HFF-Myc (cell line): Measurements from ENCODE around the gene NF1.
A peak's percentile ranks its signal among the peaks of the same experiment; 100 is the strongest.

ENCODE experiments used
- DNase-seq: peaks from one replicate; pipeline ENCODE4 v3.0.0-alpha.2; 2011; ENCODE audit warnings: low read depth; ENCODE audit errors: extremely low read depth
- H3K4me3 ChIP-seq: replicated peaks from 2 replicates; pipeline ENCODE4 v1.5.1; 2011; ENCODE audit warnings: low read depth, mild to moderate bottlenecking, control low read depth, low read length
- TF ChIP-seq, protein P1 (sequence below): IDR thresholded peaks from 2 replicates; pipeline ENCODE4 v1.5.1; 2012; ENCODE audit warnings: mild to moderate bottlenecking, low read depth, low read length, control low read depth; ENCODE audit errors: missing control alignments

Gene NF1

DNA sequence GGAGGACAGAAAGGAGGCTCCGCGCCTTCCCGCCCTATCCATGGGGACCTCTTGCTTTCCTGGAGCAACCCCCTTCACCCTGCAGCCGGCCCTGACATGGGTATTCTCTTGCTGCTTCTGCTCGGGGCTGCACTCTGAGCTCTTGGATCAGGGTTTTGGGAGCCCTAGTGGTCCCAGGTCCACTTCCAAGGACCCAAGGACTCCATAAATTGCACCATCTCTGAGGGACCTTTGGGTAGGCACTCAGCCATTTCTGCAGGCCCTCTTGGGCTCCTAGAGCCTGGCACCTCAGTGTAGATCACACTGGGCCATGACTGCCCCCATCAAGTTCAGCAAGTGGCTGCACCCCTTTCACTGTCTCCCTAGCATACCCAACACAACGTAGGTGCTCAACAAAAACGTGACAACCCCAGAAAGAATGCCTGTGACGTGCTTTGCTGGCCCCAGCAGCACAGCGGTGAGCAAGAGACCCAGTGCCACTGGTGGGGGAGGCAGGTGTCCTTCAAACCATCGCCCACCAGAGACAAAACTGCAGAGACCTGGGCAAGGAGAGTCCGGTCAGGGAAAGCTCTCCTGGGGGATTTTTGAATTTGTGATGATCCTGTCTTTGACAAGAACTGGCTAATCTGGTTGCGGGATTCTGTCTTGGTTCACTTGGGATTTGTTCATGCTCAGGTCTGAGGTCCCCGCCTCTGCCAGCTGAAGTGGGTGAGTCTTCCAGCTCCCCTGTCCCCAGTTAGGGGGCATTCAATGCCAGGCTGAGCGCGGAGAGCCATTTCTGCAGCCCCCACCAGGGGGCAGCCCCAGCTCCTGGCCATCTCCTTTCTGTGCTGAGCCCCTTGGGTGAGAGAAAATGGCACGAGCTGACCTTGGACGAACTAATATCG, 294.2 kb downstream of the NF1 start:
- TF ChIP-seq, protein P1, sequence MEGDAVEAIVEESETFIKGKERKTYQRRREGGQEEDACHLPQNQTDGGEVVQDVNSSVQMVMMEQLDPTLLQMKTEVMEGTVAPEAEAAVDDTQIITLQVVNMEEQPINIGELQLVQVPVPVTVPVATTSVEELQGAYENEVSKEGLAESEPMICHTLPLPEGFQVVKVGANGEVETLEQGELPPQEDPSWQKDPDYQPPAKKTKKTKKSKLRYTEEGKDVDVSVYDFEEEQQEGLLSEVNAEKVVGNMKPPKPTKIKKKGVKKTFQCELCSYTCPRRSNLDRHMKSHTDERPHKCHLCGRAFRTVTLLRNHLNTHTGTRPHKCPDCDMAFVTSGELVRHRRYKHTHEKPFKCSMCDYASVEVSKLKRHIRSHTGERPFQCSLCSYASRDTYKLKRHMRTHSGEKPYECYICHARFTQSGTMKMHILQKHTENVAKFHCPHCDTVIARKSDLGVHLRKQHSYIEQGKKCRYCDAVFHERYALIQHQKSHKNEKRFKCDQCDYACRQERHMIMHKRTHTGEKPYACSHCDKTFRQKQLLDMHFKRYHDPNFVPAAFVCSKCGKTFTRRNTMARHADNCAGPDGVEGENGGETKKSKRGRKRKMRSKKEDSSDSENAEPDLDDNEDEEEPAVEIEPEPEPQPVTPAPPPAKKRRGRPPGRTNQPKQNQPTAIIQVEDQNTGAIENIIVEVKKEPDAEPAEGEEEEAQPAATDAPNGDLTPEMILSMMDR, result peak; percentile 81
- no peak for DNase-seq
- H3K4me3 ChIP-seq, result no peak overlapping the region

DNA sequence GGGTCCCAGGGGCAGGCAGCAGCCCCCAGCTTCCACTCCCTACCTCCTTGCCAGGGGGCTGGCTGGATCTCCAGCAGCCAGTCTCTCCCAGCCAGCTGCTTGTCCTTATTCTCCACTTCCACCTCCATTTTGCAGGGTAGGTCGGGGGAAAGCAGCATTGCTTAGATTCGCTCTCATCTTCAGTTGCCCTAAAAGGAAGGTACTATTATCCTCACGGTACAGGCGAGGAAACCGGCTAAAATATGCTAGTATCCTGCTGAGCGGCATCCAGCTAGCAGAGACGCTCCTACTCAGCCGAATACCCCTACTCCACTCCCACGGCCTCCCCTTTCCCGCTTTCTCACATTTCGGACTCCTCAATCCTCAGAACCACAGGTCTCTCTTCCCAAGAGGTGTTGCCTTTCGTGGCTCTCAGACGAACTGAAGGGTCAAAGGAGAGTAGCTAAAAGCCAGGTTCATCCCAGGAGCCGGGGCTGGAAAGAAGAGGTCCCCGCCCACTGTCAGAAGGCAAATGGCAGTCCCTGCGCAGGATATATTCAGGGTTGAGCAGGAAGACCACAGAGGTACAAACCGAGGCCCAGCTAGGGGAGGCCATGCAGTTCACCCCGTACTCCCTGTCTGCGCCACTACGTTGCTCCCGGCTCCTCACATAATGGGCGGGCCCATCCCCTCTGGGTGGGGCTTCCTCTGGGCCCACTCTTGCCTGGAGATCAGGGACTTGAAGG, 295.0 kb downstream of the NF1 start:
- no peak for DNase-seq
- TF ChIP-seq, protein P1, result no peak
- H3K4me3 ChIP-seq, result no peak overlapping the region

GRCh38 chr17:31390426-31390747, 295.6 kb downstream of the NF1 start:
- no peak overlapping the region for H3K4me3 ChIP-seq
- DNase-seq, result no peak
- TF ChIP-seq, protein P1, result no peak

- H3K4me3 ChIP-seq, result peak overlapping the region; percentile 26
- no peak for DNase-seq
- TF ChIP-seq, protein P1, result no peak
These were observed 296.1 kb downstream of the NF1 start for GRCh38 chr17:31390748-31391495.

DNA sequence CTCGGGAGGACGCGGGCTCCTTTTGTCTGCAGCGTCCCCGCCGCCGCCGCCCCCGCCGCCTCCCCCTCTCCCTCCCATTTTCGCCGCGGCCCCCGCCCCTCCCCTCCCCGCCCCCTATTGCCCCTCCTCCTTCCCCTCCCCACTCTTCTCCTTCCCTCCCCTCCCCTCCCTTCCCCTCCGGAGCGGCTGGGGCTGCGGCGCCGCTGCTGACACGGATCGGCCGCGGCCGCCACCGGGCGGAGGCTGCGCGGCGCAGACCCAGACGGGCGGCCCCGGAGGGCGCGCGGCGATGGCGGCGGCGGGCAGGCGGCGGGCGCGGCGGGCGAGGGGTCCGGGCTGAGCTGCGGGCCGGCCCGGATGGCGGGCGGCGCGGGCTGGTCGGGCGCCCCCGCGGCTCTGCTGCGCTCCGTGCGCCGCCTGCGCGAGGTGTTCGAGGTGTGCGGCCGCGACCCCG, 296.7 kb downstream of the NF1 start, which contains the start of gene RAB11FIP4:
Gene RAB11FIP4 (plus strand): TSS at position 180 of the 454 bp plus-strand sequence. CDS start 178 bp downstream, at position 358.
- peak within 1 kb of the TSS; percentile 26 for H3K4me3 ChIP-seq
- no peak for DNase-seq
- TF ChIP-seq, protein P1, result no peak
